Measurements from ENCODE around the gene GHDC.

DNA sequence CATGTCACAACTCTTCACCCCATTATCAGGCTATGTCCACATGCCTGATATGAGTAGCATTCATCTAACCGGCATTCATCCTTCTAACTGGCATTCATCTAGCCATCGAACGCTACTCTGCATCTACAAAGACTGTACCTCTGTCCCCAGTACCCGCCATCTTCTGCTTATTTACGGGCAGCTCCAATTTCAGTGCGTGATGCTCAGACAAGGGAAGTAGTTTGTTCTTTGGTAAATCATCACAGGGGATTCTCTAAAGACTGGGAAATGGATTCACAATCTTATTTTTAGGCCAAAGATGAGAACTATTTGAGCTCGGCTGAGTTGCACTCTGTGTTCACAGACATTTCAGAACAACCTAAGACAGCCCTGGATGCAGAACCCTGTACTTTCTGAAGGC, 42.5 kb upstream of the GHDC start:
- TF ChIP-seq ELF4 (CRISPR knock-in tag; IDR thresholded peaks at IDR 0.05; ENCODE audit: low read depth) (no peak), CTCF (IDR thresholded peaks at IDR 0.05) (no peak), JUN (CRISPR knock-in tag; IDR thresholded peaks at IDR 0.05) (no peak), CREB1 (CRISPR knock-in tag; IDR thresholded peaks at IDR 0.05) (no peak), E2F4 (CRISPR knock-in tag; IDR thresholded peaks at IDR 0.05; ENCODE audit: borderline replicate concordance, low read depth) (no peak), JAZF1 (CRISPR knock-in tag; IDR thresholded peaks at IDR 0.05) (no peak), USF1 (CRISPR knock-in tag; IDR thresholded peaks at IDR 0.05) (no peak)
- TF ChIP-seq, protein P1, sequence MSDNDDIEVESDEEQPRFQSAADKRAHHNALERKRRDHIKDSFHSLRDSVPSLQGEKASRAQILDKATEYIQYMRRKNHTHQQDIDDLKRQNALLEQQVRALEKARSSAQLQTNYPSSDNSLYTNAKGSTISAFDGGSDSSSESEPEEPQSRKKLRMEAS (CRISPR knock-in tag; IDR thresholded peaks at IDR 0.05), result no peak

Data from WTC11 (cell line).